Vagina (tissue), 2 donors: ENCODE measurements around the gene IFNAR2.

ENCODE experiments used
- POLR2A ChIP-seq, 2 donors: fragments of 450-650 bp; IDR thresholded peaks; one replicate each; pipeline ENCODE4 v1.6.1; 2017; ENCODE audit warnings: antibody characterized with exemption in 2 of 2, mild to moderate bottlenecking in 2 of 2, moderate library complexity in 2 of 2
- POLR2AphosphoS5 ChIP-seq, 2 donors: sonication (generic); formaldehyde crosslinking; IDR thresholded peaks; one replicate each; pipeline ENCODE4 v1.9.0; 2017; ENCODE audit warnings: antibody characterized with exemption in 2 of 2, mild to moderate bottlenecking in 2 of 2, low read depth in 1 of 2; ENCODE audit not compliant: insufficient read depth in 1 of 2
- TF ChIP-seq, protein P1 (sequence below), 3 experiments: fragments of 450-650 bp in 2 of 3; fragments of 200-600 bp in 1 of 3; sonication (generic) in 1 of 3; IDR thresholded peaks; one replicate each; pipeline ENCODE4 v1.5.1; 2017 to 2019; ENCODE audit warnings: antibody characterized with exemption in 3 of 3, mild to moderate bottlenecking in 2 of 3, moderate library complexity in 2 of 3

DNA sequence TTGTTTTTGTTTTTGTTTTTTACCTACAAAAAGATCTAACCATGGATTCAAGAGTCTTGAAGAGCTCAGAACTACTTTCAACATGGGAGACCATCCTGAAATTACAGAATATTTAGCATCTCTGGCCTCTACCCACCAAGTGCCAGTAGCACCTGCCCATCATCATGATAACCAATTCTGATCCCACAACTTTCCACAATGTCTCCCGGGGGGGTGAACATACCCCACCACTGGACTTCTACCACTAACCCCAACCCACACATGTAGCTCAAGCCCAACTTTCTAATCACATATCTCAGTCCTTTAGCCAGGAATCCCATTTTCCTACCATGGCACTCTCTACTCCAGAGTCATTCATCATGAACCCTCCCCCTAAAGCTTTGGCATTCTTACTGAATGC lies 15.7 kb upstream of the IFNAR2 start:
- TF ChIP-seq, protein P1, sequence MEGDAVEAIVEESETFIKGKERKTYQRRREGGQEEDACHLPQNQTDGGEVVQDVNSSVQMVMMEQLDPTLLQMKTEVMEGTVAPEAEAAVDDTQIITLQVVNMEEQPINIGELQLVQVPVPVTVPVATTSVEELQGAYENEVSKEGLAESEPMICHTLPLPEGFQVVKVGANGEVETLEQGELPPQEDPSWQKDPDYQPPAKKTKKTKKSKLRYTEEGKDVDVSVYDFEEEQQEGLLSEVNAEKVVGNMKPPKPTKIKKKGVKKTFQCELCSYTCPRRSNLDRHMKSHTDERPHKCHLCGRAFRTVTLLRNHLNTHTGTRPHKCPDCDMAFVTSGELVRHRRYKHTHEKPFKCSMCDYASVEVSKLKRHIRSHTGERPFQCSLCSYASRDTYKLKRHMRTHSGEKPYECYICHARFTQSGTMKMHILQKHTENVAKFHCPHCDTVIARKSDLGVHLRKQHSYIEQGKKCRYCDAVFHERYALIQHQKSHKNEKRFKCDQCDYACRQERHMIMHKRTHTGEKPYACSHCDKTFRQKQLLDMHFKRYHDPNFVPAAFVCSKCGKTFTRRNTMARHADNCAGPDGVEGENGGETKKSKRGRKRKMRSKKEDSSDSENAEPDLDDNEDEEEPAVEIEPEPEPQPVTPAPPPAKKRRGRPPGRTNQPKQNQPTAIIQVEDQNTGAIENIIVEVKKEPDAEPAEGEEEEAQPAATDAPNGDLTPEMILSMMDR (IDR thresholded peaks at IDR 0.05) = no peak
- TF ChIP-seq POLR2A (IDR thresholded peaks at IDR 0.05) (no peak), POLR2AphosphoS5 (IDR thresholded peaks at IDR 0.05; ENCODE audit: insufficient read depth in 1 of 2, low read depth in 1 of 2) (no peak)
